Measurements from ENCODE around the gene TMEM184B.

TMEM184B gene

GRCh38 chr22:38211556-38211955, 61.3 kb downstream of the TMEM184B start:
- no peak for DNase-seq

- no peak for DNase-seq
Observed at GRCh38 chr22:38208551-38208968, 64.2 kb downstream of the TMEM184B start.

GRCh38 chr22:38207898-38208432, 64.8 kb downstream of the TMEM184B start:
- no peak for DNase-seq

- peak in 33 of 56 donors; percentile 14 to 74 (median 43) for DNase-seq
Observed at GRCh38 chr22:38205261-38206128, 67.3 kb downstream of the TMEM184B start.

GRCh38 chr22:38204784-38205183, 68.0 kb downstream of the TMEM184B start:
- no peak for DNase-seq

GRCh38 chr22:38203855-38204514, 68.8 kb downstream of the TMEM184B start:
- no peak for DNase-seq

GRCh38 chr22:38203090-38203810, 69.6 kb downstream of the TMEM184B start:
- DNase-seq, result no peak

- DNase-seq, result peak in 30 of 56 donors; percentile 16 to 84 (median 44)
Observed at GRCh38 chr22:38202437-38203089, 70.2 kb downstream of the TMEM184B start.

- DNase-seq, result peak in 55 of 56 donors; percentile 32 to 97 (median 82)
Observed at GRCh38 chr22:38201711-38202436, 70.9 kb downstream of the TMEM184B start, which contains the start of gene MAFF. TSS of gene MAFF (plus strand) at chr22:38201994. CDS start at chr22:38213854, 11,860 bp downstream.

GRCh38 chr22:38201371-38201710, 71.5 kb downstream of the TMEM184B start:
- DNase-seq, result no peak

GRCh38 chr22:38199826-38200559, 72.8 kb downstream of the TMEM184B start:
- DNase-seq, result no peak

- DNase-seq, result no peak
Observed at GRCh38 chr22:38196791-38197419, 75.9 kb downstream of the TMEM184B start.

- DNase-seq, result no peak
Observed at GRCh38 chr22:38193580-38193979, 79.2 kb downstream of the TMEM184B start.

GRCh38 chr22:38192475-38192863, 80.3 kb downstream of the TMEM184B start:
- no peak for DNase-seq

GRCh38 chr22:38191731-38192474, 80.9 kb downstream of the TMEM184B start:
- no peak for DNase-seq

GRCh38 chr22:38191055-38191454, 81.8 kb downstream of the TMEM184B start:
- no peak for DNase-seq

GRCh38 chr22:38190581-38190980, 82.2 kb downstream of the TMEM184B start:
- DNase-seq, result no peak

GRCh38 chr22:38189104-38189503, 83.7 kb downstream of the TMEM184B start:
- no peak for DNase-seq
